ENCODE data around the gene SMCHD1.

SMCHD1 gene

GRCh38 chr18:2655178-2655953, at the start of gene SMCHD1:
Gene SMCHD1, plus strand, starts transcription at chr18:2655726. Its CDS starts 350 bp downstream, at chr18:2656076.
- peak; percentile 83 for DNase-seq

- DNase-seq: no peak
Measured at GRCh38 chr18:2606335-2606734, 49.2 kb upstream of the SMCHD1 start.

- DNase-seq: no peak
Measured at GRCh38 chr18:2609604-2610003, 45.9 kb upstream of the SMCHD1 start.

- no peak for DNase-seq
Measured at GRCh38 chr18:2610549-2610948, 45.0 kb upstream of the SMCHD1 start.

- no peak for DNase-seq
Measured at GRCh38 chr18:2612996-2613395, 42.5 kb upstream of the SMCHD1 start.

DNA sequence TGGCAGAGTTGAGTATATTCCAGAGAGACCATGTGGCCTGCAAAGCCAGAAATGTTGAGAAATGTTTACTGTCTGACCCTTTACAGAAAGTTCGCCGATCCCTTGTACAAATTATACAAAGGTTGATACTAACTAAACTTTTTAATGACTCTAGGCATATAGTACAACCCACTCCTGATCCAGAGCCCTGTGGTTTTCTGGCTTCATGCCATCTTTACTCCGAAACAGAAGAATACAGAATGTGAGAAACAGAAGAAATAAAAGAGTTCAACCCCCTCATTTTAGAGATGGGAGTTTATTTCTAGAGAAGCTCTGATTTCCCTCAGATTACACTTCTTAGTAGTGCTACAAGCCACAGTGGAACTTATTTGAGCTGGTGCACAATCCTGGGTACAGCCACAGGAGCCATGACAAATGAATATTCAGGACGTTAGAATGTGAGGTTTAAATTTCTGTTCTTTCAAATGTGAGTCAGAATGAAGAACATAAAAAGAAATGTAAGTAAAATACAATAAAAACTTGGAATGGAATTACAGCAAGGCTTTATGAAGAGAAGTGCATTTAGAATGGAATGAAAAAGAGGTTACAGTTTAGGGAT, 38.0 kb upstream of the SMCHD1 start:
- no peak for DNase-seq

DNA sequence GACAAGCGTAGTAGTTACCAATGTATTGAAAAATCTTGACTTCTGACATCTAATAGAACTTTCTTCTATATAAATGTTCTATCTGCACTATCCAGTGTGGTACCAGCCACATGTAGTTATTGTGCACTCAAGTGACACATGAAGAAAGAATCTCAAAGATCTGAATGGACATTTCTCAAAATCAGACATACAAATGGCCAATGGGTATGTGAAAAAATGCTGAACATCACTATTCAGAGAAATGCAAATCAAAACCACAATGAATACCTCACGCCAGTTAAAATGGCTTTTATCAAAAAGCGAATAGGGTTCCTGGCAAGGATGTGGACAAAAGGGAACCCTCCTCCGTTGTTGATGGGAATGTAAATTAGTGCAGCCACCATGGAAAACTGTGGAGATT, 37.5 kb upstream of the SMCHD1 start:
- DNase-seq: no peak

DNA sequence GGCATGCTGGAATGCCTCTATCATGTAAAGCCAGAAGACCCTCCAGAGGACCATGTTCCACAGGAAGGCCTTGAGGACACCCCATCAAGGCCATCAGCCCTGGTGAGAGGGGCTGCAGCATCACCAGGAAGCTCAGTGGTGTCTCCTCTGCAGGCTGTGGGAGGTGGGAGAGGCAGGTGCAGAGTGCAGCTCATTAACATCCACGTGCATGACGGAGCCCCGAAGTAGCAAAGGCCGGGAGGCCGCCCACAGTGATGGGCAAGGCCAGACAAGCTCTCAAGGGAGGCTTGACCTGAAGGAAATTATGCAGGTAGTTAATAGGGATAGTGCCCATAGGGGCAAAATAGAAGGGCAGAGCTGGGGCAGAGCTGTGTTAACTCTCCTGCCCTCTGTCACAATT, 30.3 kb upstream of the SMCHD1 start:
- DNase-seq: no peak

DNA sequence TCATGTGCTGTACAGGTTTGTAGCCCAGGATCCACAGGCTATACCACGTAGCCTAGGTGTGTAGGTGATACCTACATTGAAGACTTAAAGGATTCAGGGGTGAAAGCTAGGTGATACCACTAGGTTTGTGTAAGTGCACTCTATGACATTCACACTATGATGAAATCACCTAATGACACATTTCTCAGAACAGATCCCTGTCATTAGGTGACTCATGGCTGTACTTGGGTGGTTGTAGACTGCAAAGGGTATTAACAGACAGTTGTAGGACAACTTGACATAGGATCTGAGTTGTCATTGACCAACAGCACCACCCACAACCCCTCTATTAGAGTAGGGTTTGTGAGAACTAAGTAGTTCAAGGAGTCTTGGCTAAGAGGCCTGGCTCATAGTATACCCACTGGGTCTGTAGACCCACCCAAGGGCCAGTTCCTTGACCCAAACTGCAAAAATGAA, 27.7 kb upstream of the SMCHD1 start:
- no peak for DNase-seq

DNA sequence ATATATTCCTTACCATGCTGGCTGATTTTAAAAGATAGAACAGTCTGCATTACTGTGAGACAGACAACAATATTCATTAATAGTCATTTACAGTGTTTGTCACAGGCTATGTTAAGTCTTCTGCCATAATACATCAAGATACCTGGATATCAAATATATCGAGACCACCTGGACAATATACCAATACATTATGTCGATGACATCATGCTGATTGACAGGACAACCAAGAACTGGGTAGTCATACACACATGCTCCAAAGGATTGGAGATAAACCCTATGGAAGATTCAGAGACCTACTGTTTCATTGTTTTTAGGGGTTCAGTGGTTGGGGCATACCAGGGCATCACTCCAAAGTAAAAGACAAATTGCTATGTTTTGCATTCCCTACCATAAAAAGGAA, 26.5 kb upstream of the SMCHD1 start:
- DNase-seq: no peak

DNA sequence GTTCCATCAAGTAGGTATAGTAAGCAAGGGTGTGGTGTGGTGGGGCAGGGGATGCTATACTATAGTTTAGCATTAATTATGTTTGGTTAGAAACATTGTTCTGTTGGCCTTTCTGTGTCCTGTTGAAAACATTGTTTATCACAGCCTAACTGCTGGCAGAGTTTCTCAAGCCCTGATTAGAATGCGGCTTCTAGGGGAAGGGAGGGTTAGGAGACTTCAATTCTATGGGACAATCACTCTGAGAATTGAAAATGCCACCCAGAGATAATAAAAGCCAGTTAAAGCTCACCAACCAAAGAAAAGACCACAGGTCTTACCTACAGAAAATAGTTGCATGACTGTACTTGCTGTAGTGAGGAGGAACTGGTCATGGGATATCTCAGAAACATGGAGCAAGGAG, 19.9 kb upstream of the SMCHD1 start:
- no peak for DNase-seq

DNA sequence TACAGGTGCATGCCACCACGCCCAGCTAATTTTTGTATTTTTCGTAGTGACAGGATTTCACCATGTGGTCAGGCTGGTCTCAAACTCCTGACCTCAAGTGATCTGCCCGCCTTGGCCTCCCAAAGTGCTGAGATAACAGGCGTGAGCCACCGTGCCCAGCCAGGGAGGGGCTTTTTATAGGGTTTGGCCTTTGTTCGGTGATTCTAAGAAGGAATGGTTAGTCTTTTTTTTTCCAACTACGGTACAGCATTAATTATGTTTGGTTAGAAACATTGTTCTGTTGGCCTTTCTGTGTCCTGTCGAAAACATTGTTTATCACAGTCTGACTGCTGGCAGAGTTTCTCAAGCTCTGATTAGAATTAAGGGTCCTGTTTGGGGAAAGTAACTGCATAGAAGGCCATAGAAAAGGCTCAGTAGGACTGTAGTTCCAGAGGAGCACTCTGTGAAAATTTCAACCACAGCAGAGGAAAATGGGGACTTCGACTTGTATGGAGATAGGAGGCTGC, 19.3 kb upstream of the SMCHD1 start:
- no peak for DNase-seq

- DNase-seq: no peak
Measured at GRCh38 chr18:2641638-2642037, 13.9 kb upstream of the SMCHD1 start.

GRCh38 chr18:2642771-2643170, 12.8 kb upstream of the SMCHD1 start:
- DNase-seq: no peak

DNA sequence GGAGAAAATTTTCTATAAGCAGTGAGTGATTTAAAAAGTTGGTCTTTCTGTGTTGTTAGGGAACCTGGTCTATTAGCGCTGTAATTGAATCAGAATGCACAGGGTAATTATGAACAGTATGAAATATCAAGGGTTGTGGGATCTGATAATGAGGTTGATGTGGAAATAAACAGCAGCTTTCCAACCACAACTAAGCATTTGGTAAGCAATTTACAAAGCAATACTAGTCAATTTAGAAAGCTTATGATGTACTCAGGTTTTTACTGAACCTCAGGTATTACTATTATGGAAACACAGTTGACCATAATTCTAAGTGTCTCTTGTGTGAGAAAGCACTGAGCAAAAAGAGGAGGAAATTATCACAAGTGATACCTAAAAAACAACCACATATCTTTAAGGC, 11.0 kb upstream of the SMCHD1 start:
- no peak for DNase-seq

DNA sequence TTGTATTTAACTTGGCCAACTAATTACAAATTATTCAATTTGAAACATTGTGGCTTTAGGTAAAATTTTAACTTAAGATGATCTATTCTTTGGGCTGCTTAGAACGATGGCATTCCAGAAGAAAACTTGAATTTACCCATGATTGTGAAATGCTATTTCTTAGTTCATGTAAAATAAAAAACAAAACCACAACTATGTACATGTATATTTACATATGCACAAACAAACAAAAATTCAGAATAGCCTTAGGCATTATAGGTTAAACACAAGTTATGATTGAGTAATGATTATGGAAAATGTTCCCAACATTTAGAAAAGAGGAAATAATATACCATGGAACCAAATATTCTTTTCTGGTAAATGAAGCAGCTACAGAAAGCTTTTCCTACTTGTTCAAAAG, 3.5 kb upstream of the SMCHD1 start:
- no peak for DNase-seq

DNA sequence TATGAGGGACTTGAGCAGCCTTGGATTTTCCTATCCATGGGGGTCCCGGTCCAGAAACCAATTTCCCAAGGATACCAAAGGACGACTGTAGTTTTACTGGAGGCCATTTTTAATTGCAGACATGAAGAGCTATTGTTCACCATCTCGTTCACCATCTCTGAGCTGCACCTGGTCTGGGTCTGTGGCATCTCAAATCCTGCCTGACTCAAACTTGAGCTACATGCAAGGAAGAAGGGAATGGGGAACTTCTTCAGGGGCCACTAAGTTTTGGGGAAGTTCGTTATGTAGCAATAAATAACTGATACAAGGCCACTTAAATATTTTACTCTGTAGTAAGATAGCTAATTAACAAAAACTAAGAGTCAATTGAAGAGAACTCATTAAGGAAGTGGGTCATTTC, 2.1 kb upstream of the SMCHD1 start:
- DNase-seq: no peak

GRCh38 chr18:2654169-2654927, 1.2 kb upstream of the SMCHD1 start:
- DNase-seq: no peak

- DNase-seq: no peak
Measured at GRCh38 chr18:2654928-2655177, 673 bp upstream of the SMCHD1 start.

DNA sequence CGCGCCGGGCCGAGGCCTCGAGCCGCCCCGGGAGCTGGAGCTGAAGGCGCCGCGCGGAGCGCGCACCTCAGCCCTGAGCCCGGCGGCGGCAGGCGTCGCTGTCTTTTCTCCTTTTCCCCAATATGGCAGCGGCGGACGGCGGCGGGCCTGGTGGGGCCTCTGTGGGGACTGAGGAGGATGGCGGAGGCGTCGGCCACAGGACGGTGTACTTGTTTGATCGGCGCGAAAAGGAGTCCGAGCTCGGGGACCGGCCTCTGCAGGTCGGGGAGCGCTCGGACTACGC, 369 bp downstream of the SMCHD1 start:
- DNase-seq: peak in 1 of 2 experiments; percentile 54

DNA sequence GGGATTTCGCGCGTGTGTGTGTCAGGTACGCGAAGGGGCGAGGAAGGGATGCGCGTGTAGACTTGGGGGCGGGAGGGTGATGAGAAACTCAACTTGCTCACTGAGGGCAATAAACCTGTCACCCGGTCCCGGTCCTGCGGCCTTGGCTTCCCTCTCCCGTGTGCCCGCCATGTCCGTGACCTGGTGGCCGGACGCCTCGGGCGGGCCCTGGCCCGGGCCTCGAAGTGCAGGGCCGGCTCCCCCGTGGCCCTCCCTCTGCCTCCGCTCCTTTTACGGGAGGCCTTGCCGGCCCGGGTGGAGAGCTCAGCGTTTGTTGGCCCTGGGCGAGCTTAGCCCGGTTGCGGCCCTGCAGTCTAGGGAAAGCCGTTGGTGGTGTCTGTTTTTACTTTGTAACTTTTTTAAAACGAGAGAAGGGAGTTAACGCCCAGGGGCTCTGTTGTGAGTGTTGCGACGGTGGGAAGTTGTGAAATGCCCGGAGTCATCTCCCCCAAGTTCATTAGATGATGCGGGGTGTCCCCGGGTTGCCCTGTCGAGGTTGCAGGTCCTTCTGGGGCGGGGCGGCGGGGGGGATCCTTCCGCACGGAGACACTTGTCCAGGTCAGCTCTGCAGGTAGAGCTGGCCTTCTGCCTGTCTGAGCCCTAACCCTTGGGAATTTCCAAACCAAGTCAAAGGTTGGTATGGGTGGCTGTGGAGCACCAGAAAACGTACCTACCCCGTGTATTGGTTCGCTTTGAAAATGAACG, 883 bp downstream of the SMCHD1 start:
- peak in 1 of 2 experiments; percentile 24 for DNase-seq

DNA sequence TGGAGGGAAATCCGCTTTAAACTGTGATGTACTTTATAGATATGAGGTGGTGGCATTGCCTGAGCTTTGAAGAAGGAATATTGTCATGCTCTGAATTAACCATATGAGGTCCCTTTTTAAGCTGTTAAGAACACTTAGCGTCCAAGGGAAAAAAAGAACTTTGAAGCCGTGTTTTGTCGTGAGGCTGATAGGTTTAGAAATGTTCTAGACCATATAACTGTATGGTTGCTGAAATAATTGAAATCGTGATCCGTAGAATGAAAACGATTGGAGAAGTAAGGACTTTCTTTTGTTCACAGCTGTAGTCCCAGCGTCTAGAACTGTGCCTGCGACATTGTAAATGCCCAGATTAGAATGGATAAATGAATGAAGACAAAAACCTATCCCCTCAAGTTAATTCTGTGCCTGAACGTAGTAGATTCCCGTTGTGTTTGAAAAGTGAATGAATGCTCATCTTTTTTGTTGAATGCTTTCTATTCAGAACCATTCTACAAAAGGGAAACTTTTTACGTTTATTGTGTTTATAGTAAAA, 1.5 kb downstream of the SMCHD1 start:
- DNase-seq: no peak

DNA sequence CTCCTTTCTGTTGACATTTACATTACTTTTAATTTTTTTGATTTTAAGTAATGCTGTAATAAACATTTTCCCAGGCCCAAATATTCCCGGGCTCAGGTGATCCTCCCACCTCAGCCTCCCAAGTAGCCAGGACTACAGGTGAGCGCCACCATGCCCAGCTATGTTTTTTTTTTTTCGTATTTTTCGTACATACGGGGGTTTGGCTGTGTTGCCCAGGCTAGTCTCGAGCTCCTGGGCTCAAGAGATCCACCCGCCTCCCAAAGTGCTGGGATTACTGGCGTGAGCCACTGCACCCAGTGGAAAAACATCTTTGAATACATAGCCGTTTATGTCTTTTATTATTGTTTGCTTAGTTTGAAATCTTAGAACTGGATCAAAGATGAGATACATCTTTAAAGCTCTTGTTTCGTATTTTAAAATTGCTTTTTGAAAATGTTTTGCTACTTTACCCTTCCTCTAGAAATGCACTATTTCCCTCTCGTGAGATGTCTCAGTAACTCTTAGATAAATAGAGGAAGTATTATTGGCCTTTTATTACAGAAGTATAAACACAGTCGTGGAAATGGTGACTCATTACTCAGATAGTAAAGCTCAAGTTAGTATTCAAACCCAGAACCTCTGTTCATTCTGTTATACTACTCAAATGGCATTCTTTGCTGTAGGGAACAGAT, 2.4 kb downstream of the SMCHD1 start:
- DNase-seq: no peak

All from NCI-H2081 (cell line).